ENCODE data around the gene CCND2. TPM values are rescaled to one million over a fixed set of nuclear protein-coding genes. Genes with fewer than 3 reads are reported as not detected.

The CCND2 gene
- total and polyA plus RNA-seq, 9 of the 15 experiments (the other 6 are each of a cell fraction or from before 2014, with no cell fraction given): 13.6 to 99.3 (median 39.6) TPM

DNA sequence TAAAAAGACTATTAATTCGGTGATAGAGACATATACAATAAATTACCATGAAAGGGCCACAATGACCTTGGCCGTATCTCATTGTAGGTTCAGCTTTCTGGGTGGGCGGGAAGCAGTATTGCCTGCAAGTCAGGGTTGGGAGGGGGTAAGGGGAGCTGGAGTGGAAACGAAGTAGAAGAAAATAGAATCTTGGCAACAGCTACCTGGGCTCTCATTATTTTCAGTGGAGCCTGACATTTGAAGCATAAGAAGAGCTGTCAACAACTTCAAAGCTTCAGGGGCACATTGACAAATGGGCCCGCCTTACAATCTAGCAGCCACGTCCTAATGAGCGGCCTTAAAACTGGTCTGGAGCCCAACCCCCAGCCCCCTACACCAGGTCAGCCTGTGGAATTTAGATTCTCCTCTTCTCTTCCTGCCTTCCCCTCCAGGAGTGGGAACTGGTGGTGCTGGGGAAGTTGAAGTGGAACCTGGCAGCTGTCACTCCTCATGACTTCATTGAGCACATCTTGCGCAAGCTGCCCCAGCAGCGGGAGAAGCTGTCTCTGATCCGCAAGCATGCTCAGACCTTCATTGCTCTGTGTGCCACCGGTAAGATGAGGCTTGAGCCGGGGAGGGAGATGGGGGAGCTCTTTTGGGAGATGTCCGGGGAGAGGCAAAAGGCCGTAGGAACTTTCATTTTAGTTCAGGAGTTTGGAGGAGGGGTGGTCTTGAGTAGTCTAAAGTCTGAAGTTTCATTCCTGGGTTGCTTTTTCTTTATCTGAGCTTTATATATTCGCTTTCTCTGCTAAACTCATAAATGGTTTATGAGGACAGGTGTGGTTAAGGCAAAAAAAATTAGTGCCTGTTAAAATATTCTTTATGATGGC lies 5.0 kb downstream of the CCND2 start (continued):
- TF ChIP-seq, protein P1, sequence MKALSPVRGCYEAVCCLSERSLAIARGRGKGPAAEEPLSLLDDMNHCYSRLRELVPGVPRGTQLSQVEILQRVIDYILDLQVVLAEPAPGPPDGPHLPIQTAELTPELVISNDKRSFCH (CRISPR knock-in tag; IDR thresholded peaks at IDR 0.05): no peak
- TF ChIP-seq, protein P1 (tag; IDR thresholded peaks at IDR 0.05): no peak

DNA sequence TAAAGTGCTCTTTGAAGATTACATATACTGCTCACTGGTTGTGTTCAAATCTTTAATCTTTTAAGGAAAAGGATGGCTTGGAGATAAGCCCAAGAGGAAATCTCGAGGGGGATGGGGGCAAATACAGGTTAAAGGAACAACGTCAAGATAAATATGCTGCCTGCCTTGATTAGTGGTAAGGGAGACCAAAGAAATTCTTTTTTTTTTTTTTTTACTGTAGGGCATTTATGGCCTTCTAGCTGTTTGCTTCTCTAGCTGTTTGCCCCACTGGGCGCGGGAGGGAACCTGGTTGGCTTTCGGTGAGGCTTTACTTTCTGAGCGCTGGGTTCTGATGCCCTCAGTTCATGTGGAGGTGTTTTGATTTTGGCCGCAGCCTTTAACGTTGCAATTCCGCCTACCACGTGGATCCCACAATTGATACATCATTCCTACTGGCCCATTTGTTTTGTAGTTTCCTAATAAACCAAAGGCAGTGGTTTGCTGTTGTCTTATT lies 5.7 kb downstream of the CCND2 start:
- H3K9me3 ChIP-seq (replicated peaks; ENCODE audit: control insufficient read depth, insufficient read depth, low read depth, low read length): no peaks in the 10 kb centered on the region
- peaks cover 67% of the 10 kb centered on the region for H3K79me2 ChIP-seq (ENCODE audit: control insufficient read depth, insufficient read depth, low read length)
- peaks cover 83% of the 10 kb centered on the region for H3K36me3 ChIP-seq (ENCODE audit: control insufficient read depth, insufficient read depth, low read length)

More for the DNA sequence above, 5.7 kb downstream of the CCND2 start:
- 79% methylated on average over 10 of the region's 10 CpGs for WGBS (ENCODE audit: insufficient coverage, low coverage, missing lambda C conversion rate)
- Histone ChIP-seq H3K4me2 (ENCODE audit: insufficient read depth, low read length) (no peak overlapping the region), H3K9ac (ENCODE audit: insufficient read depth in 1 of 2, low read depth in 2 of 2, low read length in 2 of 2) (no peak overlapping the region), H3K4me1 (replicated peaks in 1 of 2; ENCODE audit: control insufficient read depth in 2 of 2, insufficient read depth in 2 of 2, low read length in 2 of 2) (peaks cover 8 to 12% of the 10 kb centered on the region in 2 experiments; a peak in 4 of 5 replicates), H4K20me1 (replicated peaks; ENCODE audit: control insufficient read depth, insufficient read depth, low read length) (peaks cover 4% of the 10 kb centered on the region; the same call in 1 of the 2 replicates), H2AFZ (ENCODE audit: low read depth, low read length) (no peak overlapping the region), H3K27ac (ENCODE audit: extremely low read depth, low read depth, low read length) (no peak overlapping the region), H3K4me3 (no peak overlapping the region), H3K27me3 (ENCODE audit: control insufficient read depth in 2 of 2, insufficient read depth in 2 of 2, low read length in 2 of 2) (no peaks in the 10 kb centered on the region), H3K9me1 (ENCODE audit: control insufficient read depth, insufficient read depth, low read length) (no peaks in the 10 kb centered on the region)
- no TSS peak for BruUV-seq (replicated peaks)
- intact Hi-C loops (cut with micrococcal nuclease) (loop anchor here (5.0 kb wide), 1 partner anchor 282 kb away; no protein-coding TSS in a partner anchor), in situ Hi-C loops (cut with MboI) (loop anchor here (5.0 to 25.0 kb wide), 2 partner anchors 167 to 392 kb away; no protein-coding TSS in a partner anchor)
- FAIRE-seq (no peak), ATAC-seq (no peak), DNase-seq (ENCODE audit: extremely low read depth in 1 of 4, low spot score in 3 of 4) (no peak)
- POLR2A ChIA-PET: interaction anchor here (0.7 to 1.3 kb wide), 3 partner anchors 7 to 259 kb away, joined by 3 read pairs; partner anchors contain the start of gene RAD51AP1
- CTCF ChIA-PET (ENCODE audit: low intra/inter-chr PET ratio): interaction anchor here (0.9 kb wide), 1 partner anchor 172 kb away, joined by 3 read pairs; no protein-coding TSS in a partner anchor
- TF ChIP-seq RFX7 (CRISPR knock-in tag; IDR thresholded peaks at IDR 0.05): no peak
- no peak for TF ChIP-seq POU5F1 (IDR thresholded peaks at IDR 0.05; ENCODE audit: borderline replicate concordance, low read depth, low read length, partially characterized antibody)
- TF ChIP-seq RBFOX2 (IDR thresholded peaks at IDR 0.05; ENCODE audit: low read depth, low read length): peak; percentile 2; the same call in 1 of the 2 replicates
- TF ChIP-seq, protein P2, sequence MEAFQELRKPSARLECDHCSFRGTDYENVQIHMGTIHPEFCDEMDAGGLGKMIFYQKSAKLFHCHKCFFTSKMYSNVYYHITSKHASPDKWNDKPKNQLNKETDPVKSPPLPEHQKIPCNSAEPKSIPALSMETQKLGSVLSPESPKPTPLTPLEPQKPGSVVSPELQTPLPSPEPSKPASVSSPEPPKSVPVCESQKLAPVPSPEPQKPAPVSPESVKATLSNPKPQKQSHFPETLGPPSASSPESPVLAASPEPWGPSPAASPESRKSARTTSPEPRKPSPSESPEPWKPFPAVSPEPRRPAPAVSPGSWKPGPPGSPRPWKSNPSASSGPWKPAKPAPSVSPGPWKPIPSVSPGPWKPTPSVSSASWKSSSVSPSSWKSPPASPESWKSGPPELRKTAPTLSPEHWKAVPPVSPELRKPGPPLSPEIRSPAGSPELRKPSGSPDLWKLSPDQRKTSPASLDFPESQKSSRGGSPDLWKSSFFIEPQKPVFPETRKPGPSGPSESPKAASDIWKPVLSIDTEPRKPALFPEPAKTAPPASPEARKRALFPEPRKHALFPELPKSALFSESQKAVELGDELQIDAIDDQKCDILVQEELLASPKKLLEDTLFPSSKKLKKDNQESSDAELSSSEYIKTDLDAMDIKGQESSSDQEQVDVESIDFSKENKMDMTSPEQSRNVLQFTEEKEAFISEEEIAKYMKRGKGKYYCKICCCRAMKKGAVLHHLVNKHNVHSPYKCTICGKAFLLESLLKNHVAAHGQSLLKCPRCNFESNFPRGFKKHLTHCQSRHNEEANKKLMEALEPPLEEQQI (IDR thresholded peaks at IDR 0.05): no peak
- TF ChIP-seq ZNF696 (CRISPR knock-in tag; conservative IDR thresholded peaks at IDR 0.05): no peak

Data from K562 (cell line).